ENCODE data around the gene PTPRK.

GRCh38 chr6:128073389-128073788 is 447.0 kb downstream of the PTPRK start:
- TF ChIP-seq CTCF (conservative IDR thresholded peaks at IDR 0.05; ENCODE audit: low read length) (no peak), EZH2phosphoT487 (IDR thresholded peaks at IDR 0.05; ENCODE audit: borderline replicate concordance, low read depth, low read length) (no peak)
